Fibroblast of villous mesenchyme (primary cell): ENCODE measurements around the gene TAGLN2. TPM values are rescaled to one million over a fixed set of nuclear protein-coding genes. Genes with fewer than 3 reads are reported as not detected.

Experiments used
- DNase-seq: peaks from one replicate; pipeline ENCODE4 v3.0.0-alpha.2; 2010; ENCODE audit warnings: low read depth
- H3K4me3 ChIP-seq: 2 replicates; pipeline ENCODE4 v1.5.1; 2011; ENCODE audit warnings: low read depth, mild to moderate bottlenecking, low read length
- total RNA-seq: library from RNA; depleted of rRNA; stranded (reverse); fragments of >200 nt; gene quantifications from 2 replicates; pipeline ENCODE4 v1.2.3, GENCODE V29; 2012
- TF ChIP-seq, protein P1 (sequence below): IDR thresholded peaks from 2 replicates; pipeline ENCODE4 v1.5.1; 2012; ENCODE audit warnings: low read depth, mild to moderate bottlenecking, low read length; ENCODE audit not compliant: insufficient read depth

Gene TAGLN2
- total RNA-seq, 1 donor, result 167 TPM

DNA sequence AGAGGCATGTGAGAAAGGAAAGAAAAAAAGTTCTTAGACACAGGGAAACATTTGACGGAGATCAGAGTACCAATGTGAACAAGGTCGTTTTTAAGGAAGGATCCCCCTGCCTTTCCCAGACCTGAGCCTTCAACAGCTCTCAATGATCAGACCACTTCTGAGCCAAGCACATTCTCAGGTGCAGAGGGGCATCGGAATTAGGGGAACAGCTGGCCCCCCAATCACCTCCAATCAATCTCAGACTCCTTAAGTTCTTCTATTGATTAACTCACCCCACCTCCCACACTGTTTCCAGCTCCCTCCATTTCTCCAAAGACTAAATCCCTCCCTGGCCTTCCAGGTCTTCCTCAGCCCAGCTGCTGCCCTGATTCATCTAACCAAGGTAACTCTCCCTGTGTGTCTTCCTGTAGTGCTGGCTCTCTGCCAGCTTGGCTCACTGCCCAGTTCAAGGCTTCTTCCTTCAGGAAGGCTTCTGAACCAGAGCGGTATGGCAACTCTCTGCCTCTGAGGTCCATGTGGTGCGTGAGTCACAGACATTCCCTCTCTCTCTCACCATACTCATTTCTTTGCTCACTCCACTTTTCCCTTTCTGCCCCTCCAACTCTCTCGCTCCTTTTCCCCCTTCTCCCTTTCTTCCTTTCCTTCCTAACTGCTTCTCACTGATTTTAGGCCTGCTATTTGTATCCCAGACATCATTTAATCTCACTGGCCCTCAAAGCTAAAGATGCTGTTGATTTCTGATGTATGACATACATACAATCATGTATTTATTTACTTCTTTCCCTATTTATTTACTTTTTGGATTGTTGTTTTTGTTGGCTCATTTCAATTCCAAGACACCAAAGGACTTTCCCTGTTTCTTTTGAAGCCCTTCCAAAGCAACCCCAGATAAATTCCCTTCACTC, 43.4 kb downstream of the TAGLN2 start:
- H3K4me3 ChIP-seq, result no peak overlapping the region
- DNase-seq, result peak; percentile 95
- TF ChIP-seq, protein P1, sequence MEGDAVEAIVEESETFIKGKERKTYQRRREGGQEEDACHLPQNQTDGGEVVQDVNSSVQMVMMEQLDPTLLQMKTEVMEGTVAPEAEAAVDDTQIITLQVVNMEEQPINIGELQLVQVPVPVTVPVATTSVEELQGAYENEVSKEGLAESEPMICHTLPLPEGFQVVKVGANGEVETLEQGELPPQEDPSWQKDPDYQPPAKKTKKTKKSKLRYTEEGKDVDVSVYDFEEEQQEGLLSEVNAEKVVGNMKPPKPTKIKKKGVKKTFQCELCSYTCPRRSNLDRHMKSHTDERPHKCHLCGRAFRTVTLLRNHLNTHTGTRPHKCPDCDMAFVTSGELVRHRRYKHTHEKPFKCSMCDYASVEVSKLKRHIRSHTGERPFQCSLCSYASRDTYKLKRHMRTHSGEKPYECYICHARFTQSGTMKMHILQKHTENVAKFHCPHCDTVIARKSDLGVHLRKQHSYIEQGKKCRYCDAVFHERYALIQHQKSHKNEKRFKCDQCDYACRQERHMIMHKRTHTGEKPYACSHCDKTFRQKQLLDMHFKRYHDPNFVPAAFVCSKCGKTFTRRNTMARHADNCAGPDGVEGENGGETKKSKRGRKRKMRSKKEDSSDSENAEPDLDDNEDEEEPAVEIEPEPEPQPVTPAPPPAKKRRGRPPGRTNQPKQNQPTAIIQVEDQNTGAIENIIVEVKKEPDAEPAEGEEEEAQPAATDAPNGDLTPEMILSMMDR, result no peak

DNA sequence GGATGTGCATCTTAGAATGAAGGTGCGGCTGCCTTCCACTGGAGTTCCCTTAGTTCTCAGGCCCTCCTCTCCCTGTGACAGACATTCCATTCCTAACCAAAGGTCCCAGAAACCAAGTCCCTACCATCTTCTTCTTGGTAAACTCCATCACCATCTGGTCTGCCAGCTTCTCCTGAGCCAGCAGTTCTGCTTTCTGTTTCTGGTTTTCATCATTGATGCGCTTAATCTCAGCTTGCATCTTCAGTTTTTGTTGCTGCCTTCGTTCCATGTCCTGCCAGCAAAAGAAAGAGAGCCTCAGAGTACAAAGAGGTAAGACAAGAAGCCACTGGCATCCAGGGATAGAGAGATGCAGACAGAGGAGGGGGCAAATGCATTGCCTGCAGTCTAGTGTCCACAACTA, 44.9 kb downstream of the TAGLN2 start:
- TF ChIP-seq, protein P1, result no peak
- H3K4me3 ChIP-seq, result no peak overlapping the region
- peak; percentile 44 for DNase-seq

DNA sequence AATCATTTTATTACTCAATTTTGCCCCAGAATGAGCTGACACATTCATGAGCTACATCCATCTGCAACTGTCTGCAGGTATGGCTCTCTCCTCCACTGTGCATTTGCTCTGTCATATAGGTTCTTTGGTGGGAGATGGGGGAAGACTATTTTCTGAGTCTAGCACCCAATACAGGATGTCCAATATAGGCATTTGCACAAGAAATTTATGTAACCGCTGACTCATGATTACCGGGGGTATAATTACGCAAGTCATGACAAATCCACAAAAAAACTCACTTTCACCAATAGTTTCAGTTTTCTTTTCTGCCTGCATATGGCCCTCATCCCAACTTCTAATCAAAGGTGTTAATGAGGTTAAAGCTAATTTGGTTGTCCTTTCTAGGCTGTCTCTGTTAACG, 45.3 kb downstream of the TAGLN2 start:
- TF ChIP-seq, protein P1, result no peak
- no peak overlapping the region for H3K4me3 ChIP-seq
- DNase-seq, result peak; percentile 88

DNA sequence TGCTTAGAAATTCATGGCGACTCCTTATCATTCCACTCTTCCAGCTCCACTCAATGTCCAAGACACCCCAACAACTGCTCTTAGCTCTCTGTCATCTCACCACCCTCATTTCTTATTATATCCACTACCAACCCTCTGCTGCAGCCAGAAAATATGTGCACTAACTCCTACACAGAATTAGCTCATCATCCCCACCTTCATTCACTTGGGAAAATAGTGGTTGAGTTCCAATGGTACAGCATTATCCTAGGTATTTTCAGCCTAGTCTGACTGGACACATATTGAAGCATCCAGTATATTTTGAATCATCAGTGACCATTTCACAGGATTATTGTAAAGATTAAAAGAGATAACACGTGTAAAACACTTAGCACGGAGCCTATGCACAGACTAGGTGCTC, 46.2 kb downstream of the TAGLN2 start:
- no peak for DNase-seq
- no peak overlapping the region for H3K4me3 ChIP-seq
- TF ChIP-seq, protein P1, result no peak

DNA sequence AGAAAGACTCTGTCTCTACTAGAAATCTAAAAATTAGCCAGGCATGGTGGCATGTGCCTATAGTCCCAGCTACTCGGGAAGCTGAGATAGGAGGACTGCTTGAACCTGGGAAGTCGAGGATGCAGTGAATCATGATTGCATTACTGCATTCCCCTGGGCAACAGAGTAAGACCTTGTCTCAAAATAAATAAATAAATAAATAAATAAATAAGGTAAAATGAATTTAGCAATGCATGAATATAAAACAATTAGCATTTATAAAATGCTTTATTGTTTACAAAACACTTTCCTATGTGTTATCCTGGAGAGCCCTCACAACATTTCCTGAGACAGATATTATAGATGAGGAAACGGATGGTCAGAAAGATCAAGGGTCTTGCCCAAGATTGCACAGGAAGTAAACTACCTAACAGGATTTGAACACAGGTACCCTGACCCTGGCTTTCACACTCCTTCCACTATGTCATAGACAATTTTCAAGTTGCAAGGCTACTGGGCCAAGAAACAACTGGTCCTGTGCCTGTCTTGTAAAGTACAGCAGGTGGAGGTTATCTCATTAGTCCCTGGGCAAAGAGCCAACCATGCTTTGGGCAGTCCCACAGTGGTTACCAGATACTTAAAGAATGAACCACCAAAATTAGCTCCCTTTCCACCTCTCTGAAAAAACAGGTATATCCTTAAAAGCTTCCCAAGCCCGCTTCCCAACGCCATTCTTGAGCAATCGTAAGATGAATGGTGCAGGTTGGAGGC, 47.4 kb downstream of the TAGLN2 start:
- no peak overlapping the region for H3K4me3 ChIP-seq
- TF ChIP-seq, protein P1, result no peak
- no peak for DNase-seq

DNA sequence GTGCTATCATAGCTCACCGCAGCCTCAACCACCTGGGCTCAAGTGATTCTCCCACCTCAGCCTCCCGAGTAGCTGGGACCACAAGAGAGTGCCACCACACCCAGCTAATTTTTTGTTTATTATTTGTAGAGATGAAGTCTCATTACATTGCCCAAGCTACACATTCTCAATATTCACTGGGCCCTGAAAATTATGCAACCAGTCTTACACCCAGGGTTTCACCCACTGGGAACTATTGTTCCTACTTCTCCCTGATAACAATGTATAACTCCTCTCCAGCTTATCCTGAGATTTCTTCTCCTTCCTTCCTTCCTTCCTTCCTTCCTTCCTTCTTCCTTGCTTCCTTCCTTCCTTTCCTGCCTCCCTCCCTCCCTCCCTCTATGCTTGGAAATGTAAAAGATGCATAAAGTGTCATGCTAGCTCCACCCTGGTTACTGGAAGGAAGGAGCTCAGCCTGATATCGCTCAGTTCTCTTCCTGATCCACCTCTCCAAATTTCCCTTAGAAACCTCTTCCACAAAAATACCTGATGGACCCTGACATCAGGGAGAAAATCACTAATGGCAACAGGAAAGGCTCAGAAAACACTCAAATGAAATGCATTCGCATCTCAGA, 51.7 kb downstream of the TAGLN2 start:
- TF ChIP-seq, protein P1, result no peak
- H3K4me3 ChIP-seq, result no peak overlapping the region
- DNase-seq, result no peak
